SK-N-SH (cell line): ENCODE data around the gene PTPN2.

ENCODE experiments used
- NRF1 ChIP-seq: IDR thresholded peaks from 2 replicates; pipeline ENCODE4 v1.6.1; 2012; ENCODE audit warnings: low read depth, mild to moderate bottlenecking, low read length
- RAD21 ChIP-seq: IDR thresholded peaks from 2 replicates; pipeline ENCODE4 v1.6.1; 2012; ENCODE audit warnings: mild to moderate bottlenecking, low read length
- TF ChIP-seq, protein P1 (sequence below): fragments of 200-600 bp; sonication (generic); IDR thresholded peaks from 2 replicates; pipeline ENCODE4 v1.6.1; 2017; ENCODE audit warnings: antibody characterized with exemption, mild to moderate bottlenecking, moderate library complexity
- TF ChIP-seq, protein P2 (sequence below): IDR thresholded peaks from 2 replicates; pipeline ENCODE4; 2012
- TF ChIP-seq, protein P3 (sequence below): IDR thresholded peaks from 2 replicates; pipeline ENCODE4 v1.6.1; 2012; ENCODE audit warnings: mild to moderate bottlenecking, low read depth, low read length, moderate library complexity

DNA sequence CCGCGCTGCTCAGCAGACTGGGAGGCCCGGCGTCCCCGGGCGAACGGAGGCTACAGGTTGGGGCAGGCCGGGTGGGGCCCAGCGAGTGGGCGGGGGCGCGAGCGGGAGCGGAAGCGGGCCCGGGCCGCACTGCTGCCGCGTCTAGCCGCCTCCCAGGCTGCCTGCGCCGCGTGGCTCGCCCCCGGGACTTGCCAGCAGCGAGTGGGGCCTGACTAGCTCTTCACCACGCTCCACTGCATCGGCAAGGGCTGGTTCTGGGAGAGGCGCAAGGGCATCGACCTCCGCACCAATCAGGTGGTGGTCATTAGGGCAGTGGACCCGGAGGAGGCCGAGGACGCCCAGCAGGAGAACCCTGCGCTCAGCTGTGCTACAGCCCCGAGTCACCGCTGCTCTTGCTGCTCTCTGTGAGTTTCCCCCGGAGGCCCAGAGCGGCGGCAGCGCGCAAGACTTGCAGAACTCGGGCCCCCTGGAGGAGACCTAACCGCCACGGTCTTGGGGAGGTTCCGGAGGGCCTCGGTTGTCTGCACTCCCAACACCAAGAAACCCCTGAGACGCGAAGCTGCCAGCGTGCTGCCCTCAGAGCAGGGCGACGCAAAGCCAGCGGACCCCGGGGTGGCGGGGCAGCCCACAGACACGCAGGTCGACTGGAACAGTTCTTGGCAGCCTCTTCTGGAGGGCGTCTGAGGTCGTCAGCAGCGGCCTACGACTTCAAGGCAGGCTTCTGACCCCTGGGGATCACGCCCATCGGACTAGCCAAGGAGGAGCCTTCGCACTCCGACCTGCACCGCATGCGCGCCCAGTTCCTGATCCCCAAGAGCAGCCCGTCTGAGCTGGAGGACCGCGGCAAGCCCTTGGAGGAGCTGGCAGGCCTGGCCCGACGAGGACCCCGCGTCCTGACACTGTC is 27.2 kb upstream of the PTPN2 start:
- TF ChIP-seq, protein P1, sequence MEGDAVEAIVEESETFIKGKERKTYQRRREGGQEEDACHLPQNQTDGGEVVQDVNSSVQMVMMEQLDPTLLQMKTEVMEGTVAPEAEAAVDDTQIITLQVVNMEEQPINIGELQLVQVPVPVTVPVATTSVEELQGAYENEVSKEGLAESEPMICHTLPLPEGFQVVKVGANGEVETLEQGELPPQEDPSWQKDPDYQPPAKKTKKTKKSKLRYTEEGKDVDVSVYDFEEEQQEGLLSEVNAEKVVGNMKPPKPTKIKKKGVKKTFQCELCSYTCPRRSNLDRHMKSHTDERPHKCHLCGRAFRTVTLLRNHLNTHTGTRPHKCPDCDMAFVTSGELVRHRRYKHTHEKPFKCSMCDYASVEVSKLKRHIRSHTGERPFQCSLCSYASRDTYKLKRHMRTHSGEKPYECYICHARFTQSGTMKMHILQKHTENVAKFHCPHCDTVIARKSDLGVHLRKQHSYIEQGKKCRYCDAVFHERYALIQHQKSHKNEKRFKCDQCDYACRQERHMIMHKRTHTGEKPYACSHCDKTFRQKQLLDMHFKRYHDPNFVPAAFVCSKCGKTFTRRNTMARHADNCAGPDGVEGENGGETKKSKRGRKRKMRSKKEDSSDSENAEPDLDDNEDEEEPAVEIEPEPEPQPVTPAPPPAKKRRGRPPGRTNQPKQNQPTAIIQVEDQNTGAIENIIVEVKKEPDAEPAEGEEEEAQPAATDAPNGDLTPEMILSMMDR = no peak
- TF ChIP-seq, protein P2, sequence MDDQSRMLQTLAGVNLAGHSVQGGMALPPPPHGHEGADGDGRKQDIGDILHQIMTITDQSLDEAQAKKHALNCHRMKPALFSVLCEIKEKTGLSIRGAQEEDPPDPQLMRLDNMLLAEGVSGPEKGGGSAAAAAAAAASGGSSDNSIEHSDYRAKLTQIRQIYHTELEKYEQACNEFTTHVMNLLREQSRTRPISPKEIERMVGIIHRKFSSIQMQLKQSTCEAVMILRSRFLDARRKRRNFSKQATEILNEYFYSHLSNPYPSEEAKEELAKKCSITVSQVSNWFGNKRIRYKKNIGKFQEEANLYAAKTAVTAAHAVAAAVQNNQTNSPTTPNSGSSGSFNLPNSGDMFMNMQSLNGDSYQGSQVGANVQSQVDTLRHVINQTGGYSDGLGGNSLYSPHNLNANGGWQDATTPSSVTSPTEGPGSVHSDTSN = no peak
- TF ChIP-seq RAD21 = no peak
- no peak for TF ChIP-seq NRF1
- TF ChIP-seq, protein P3, sequence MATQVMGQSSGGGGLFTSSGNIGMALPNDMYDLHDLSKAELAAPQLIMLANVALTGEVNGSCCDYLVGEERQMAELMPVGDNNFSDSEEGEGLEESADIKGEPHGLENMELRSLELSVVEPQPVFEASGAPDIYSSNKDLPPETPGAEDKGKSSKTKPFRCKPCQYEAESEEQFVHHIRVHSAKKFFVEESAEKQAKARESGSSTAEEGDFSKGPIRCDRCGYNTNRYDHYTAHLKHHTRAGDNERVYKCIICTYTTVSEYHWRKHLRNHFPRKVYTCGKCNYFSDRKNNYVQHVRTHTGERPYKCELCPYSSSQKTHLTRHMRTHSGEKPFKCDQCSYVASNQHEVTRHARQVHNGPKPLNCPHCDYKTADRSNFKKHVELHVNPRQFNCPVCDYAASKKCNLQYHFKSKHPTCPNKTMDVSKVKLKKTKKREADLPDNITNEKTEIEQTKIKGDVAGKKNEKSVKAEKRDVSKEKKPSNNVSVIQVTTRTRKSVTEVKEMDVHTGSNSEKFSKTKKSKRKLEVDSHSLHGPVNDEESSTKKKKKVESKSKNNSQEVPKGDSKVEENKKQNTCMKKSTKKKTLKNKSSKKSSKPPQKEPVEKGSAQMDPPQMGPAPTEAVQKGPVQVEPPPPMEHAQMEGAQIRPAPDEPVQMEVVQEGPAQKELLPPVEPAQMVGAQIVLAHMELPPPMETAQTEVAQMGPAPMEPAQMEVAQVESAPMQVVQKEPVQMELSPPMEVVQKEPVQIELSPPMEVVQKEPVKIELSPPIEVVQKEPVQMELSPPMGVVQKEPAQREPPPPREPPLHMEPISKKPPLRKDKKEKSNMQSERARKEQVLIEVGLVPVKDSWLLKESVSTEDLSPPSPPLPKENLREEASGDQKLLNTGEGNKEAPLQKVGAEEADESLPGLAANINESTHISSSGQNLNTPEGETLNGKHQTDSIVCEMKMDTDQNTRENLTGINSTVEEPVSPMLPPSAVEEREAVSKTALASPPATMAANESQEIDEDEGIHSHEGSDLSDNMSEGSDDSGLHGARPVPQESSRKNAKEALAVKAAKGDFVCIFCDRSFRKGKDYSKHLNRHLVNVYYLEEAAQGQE = no peak
